ENCODE measurements around the gene CCL20.

DNA sequence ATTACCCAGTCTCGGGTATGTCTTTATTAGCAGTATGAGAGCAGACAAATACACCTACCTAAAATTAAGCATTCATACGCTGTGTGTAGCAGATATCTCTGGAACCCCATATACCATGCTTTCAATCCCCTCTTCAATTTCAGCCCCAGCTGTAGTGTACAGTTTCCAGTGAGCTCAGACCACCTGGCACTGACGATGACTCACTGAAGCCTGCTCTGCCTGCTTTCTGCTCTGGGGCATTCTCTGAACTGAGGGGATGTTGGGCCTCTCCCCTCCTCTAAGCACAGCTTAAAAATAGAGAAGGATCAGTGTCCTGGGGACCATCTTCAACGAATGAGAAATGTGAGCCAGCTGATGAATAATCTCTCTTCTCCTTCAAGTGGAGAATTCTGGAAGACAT is 8.7 kb upstream of the CCL20 start:
- TF ChIP-seq, protein P1, sequence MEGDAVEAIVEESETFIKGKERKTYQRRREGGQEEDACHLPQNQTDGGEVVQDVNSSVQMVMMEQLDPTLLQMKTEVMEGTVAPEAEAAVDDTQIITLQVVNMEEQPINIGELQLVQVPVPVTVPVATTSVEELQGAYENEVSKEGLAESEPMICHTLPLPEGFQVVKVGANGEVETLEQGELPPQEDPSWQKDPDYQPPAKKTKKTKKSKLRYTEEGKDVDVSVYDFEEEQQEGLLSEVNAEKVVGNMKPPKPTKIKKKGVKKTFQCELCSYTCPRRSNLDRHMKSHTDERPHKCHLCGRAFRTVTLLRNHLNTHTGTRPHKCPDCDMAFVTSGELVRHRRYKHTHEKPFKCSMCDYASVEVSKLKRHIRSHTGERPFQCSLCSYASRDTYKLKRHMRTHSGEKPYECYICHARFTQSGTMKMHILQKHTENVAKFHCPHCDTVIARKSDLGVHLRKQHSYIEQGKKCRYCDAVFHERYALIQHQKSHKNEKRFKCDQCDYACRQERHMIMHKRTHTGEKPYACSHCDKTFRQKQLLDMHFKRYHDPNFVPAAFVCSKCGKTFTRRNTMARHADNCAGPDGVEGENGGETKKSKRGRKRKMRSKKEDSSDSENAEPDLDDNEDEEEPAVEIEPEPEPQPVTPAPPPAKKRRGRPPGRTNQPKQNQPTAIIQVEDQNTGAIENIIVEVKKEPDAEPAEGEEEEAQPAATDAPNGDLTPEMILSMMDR (IDR thresholded peaks at IDR 0.05 in 4 of 5, conservative IDR thresholded peaks at IDR 0.05 in 1 of 5) = no peak
- TF ChIP-seq POLR2A (IDR thresholded peaks at IDR 0.05) = no peak
